HG02973 (cell line): ENCODE data around the gene COA8.
A peak's percentile ranks its signal among the peaks of the same experiment; 100 is the strongest.
"Not testable (repeated sequence)": the region's sequence is repeated elsewhere in the genome, so short reads cannot be mapped to it uniquely, and the experiment has no call there.

Experiments used
- ATAC-seq: cut with Tn5 transposase; IDR thresholded peaks from one replicate; pipeline ENCODE4 v1.9.1; 2021; ENCODE audit warnings: moderate library complexity; ENCODE audit not compliant: unreplicated experiment

The COA8 gene

DNA sequence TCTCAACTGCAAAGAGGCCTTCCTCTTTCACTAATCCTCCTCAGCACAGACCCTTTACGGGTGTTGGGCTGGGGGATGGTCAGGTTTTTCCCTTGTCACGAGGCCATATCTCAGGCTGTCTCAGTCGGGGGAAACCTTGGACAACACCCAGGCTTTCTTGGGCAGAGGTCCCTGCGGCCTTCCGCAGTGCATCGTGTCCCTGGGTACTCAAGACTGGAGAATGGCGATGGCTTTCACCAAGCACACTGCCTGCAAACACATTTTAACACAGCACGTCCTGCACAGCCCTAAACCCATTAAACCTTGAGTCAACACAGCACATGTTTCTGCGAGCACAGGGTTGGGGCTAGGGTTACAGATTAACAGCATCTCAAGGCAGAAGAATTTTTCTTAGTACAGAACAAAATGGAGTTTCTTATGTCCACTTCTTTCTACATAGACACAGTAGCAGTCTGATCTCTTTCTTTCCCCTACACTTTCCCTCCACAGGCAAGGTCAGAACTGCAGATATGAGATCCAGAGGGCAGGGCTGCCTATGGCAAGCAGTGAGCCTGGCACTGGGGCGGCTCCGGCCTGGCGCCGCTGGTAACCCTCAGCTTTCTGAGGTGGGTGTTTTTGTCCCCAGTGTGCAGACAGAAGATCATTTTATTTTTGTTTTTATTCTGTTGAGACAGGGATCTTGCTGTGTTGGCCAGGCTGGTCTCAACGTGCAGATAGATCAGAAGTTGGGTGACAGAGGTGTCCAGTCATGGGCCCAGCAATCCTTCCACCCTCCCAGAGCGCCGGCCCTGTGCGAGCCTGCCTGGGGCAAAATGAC lies 37.1 kb upstream of the COA8 start:
- ATAC-seq: not testable (repeated sequence)

DNA sequence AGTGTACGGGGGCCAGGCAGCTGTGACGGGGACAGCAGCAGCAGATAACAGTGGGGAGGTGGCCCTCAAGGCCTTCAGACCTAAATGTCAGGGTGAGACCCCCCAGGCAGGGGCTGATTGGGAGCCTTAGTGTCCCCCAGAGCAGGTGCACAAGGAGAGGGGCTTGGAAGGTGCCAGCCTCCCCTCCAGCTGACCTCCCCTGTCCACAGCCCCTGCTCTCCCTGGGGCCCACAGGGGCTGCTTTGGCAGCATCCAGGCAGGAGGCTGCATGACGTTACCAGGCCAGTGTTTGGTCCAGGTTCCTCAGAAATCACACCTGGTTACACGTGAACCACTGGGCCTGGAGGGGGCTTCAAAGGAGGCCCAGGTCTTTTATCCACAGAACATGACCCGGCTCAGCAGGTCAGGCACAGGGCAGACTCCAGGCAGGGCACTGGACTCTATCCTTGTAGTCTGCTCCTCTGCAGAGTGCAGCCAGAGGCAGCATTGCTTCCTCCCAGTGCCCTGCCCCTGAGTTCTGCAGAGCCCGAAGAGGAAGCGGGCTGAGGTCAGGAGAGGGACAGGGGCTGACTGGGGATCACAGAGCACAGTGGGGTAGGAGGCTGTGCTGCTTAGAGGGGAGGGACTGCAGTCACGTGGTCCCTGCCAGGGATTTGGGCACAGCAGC lies 36.4 kb upstream of the COA8 start:
- no peak for ATAC-seq

DNA sequence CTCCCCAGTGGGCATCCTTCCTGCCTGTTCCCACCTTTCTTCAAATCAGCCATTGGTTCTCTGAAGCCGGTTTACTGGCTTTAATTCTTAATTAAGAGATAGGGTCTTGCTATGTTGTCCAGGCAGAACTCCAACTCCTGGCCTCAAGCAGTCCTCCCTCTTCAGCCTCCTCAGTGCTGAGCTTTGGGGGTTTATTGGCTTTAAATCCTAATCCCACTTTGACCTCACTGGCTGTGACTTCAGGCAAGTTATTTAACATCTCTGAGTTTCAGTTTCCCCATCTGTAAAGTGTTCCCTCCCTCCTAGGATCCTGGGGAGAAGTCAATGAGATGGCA lies 35.9 kb upstream of the COA8 start:
- no peak for ATAC-seq

DNA sequence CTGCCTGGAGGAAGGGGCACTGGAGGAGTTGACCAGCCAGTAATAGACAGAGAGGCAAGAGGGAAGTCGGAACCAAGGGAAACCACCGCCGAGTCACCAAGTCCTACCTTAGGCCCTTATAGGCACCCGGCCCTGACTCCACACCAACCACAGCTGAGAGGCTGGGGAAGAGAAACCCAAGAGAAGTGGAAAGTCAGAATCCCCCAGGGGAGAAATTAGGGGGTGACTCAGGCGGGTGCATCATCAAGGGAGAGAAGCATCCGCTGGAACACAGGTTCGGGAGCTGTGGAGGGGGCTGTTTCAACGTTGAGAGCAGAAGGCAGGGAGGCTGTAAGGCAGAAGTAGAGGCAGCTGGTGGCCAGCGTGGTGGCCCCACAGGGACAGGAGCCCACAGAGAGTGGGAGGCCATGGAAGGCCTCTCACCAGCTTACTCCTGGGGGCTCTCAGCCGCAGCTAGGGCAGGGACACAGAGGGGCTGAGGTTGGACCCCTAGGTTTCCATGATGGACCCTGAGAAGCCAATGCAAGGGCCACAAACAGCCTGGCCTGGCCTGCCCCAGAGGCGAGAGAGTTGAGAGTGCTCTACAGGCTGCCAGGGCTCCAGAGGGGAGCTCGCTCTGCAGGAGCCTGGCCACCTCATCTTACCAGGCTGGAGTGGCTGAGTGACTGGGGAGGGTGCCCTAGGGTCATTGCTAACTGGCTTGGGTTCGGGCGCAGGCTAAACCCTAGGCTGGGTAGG lies 35.2 kb upstream of the COA8 start:
- peak; percentile 51 for ATAC-seq

DNA sequence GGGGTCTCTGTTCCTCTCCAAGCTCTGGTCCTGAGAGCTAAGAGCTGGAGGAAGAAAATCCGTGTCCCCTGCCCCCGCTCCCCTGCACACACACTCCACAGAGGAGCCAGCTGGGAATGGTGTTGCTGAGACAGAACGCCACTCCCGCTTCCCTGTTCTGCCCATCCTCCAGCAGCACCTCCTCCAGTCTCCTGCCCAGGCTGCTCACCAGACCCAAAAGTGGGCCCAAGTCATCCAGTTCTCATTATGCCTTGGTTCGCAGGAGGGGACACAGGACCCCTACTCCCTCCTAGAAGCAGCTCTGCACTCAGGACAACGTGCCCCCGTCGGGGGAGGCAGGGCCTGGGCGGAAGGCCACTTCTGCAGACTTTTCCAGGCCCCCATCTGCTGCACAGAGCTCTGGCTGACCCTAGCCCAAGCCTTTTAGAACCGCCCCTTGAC lies 34.6 kb upstream of the COA8 start:
- ATAC-seq: no peak

DNA sequence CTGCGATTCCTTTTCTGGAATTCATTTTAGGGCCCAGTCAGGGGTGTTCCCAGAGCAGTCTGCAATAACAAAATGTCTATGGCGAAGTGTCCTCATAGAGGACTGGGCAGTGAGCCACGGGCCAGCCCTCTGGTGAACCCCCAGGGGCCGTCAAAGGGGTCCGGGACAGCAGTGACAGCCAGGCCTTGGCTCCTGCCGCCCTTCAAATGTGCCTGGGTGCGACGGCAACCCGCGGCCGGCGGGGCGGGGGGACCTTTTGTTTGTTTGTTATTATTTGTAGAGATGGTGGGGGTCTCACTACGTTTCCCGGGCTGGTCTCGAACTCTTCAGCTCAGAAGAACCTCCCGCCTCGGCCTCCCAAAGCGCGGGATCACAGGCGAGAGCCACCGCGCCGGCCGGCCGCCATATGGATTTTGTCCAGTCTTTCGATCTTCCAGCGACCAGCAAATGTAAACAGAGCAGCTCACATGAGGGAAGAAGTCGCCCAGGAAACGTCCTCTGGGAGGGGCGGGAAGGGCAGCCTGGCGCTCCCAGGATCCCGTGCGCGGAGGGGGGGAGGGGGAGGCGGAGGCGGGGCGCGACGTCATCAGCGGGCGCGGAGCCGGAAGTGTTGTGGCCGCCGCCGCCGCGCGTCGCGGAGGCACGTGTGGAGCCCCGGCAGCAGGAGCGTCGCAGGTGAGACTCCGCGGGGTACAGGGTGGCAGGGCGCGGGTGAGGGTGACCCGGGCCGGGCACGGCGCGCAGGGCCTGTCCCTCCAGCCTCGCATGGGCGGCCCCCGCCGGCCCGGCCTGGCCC lies 34.0 kb upstream of the COA8 start, which contains the start of gene TRMT61A:
Gene TRMT61A, plus strand, starts transcription at position 610 of the 796 bp plus-strand sequence. CDS start 783 bp downstream, outside the sequence.
- ATAC-seq: no peak

DNA sequence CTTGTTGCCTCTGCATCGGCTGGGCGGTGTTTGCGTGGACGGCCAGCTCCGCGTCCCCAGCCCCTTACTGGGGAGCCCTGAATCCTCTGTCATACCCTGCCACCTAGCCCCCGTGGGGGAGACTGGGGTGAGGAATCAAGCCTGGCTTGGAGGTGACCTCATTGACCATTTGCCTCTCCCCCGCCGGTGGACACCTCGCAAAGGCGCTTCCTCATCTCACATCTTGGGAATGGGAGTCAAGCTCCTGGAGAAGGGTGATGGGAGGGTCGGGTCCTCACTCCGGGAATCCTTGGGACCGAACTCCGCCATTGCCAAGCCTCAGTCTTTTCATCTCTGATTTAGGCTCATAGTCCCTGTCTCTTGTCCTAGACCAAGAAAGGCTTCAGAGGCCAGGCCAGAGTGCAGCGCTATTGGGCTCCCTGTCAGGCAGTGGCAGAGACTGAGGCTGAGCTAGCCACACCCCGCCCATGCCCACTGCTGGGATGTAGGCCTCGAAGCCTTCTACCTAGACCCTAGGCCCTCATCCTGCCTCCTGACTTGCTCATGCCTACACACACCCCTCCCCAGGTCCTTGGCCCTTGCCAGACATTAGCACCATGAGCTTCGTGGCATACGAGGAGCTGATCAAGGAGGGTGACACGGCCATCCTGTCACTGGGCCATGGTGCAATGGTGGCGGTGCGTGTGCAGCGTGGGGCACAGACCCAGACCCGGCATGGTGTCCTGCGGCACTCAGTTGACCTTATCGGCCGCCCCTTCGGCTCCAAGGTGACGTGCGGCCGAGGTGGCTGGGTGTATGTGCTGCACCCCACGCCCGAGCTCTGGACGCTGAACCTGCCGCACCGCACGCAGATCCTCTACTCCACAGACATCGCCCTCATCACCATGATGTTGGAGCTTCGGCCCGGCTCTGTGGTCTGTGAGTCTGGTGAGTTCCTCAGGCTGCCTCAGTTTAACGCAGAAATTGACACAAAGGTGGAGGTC lies 33.1 kb upstream of the COA8 start:
- ATAC-seq: no peak

DNA sequence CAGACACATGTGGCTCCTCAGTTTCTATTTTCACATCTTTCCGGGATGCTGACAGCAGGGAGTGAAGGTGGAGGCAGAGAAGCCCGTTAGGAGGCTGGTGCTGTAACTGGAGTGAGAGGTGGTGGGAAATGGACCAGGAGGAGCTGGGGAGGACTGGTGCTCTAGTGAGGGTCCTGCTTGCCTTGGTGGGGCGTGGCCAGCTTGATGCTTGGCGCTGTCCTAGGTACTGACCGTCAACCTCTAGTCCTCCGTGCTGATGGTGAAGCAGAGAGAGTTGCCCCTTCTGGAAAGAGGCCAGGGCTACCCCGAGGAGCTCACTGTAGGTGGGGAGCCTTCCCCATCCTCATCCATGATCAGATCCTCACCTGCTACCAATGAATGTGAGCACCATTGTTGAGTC lies 32.4 kb upstream of the COA8 start:
- ATAC-seq: no peak

DNA sequence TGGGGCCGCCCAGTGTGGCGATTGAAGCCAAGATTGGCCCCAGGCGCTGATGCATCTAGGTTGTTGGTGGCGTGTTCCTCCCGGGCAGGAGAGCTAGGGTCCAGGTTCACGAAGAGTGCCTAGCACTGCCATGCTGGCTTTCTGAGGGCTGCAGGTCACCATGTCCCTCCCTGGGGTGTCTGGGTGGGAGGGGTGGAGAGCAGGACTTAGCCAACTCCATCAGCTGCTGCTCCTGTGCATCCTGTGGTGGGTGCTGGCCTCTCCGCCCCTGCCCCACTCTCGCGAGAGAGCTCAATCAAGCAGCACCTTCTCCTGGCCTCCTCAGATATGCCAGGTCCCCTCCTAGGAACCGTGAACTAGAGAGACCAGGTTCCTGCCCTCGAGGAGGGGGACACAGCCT lies 31.9 kb upstream of the COA8 start:
- no peak for ATAC-seq

DNA sequence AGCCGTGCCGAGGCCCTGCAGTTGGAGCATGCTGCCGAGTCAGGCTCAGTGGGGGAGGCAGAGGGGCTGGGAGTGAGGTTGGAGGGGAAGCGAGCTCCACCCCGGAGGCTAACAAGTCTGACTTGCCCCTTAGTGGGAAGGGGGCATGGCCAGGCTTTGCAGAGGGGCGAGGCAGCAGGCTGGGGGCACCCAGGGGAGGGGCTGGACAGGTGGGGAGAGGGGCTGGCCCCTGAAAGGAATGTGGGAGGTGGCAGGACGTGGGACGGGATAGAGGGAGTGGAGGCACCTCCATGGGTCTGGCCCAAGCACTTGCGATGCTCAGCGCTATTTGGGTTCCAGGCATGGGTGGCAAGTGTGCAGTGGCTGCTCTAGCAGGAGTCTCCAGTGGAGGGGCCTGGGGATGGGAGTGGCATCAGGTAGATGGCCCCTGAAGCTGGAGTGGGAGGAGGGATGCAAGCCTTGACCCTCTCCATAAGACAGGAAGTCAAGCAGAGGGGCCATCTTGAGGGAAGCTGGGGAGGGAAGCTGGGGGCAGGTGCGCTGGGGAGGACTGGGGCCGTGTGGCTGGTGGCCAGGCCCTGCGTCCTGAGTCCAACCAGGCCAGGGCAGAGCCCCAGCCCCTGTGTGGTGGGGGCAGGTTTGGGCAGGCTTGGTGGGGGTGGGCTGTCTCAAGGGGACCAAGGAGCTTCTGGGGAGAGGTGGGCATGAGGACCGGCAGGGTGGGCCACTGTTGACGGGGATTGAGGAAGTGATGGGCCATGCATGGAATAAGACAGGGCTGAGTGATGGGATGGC lies 31.1 kb upstream of the COA8 start:
- no peak for ATAC-seq

DNA sequence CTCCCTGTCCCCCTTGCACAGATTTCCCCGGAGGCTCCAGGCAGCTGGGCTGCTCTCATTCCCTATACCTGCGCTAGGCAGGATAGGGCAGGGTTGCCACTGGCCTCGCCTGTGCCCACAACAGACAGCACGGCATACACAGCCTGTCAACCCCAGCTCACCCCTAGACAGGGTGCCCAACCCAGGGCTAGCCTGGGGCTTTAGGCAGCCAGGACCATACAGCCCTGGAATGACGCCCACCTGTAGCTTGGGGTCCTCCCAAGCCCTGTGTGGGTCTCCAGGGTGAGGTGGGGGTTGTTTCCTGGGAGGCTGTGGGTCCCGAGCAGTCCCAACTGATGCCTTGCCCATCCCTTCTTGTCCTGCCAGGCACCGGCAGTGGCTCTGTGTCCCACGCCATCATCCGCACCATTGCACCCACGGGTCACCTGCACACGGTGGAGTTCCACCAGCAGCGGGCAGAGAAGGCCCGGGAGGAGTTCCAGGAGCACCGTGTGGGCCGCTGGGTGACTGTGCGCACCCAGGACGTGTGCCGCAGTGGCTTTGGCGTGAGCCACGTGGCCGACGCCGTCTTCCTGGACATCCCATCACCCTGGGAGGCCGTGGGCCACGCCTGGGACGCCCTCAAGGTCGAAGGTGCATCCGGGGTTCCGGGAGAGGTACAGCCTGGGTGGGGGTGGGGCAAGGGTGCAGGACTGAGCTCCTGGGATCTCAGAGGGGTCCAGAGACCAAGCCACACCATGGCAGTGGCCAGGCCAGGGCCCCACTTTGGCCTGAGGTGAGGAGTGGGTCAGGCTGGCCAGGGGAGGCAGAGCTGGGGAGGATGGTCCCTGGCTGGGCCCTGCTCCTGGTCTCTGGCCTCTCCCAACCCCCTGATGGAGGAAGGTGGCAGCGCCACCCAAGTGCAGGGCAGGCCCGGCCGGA lies 30.3 kb upstream of the COA8 start:
- no peak for ATAC-seq

DNA sequence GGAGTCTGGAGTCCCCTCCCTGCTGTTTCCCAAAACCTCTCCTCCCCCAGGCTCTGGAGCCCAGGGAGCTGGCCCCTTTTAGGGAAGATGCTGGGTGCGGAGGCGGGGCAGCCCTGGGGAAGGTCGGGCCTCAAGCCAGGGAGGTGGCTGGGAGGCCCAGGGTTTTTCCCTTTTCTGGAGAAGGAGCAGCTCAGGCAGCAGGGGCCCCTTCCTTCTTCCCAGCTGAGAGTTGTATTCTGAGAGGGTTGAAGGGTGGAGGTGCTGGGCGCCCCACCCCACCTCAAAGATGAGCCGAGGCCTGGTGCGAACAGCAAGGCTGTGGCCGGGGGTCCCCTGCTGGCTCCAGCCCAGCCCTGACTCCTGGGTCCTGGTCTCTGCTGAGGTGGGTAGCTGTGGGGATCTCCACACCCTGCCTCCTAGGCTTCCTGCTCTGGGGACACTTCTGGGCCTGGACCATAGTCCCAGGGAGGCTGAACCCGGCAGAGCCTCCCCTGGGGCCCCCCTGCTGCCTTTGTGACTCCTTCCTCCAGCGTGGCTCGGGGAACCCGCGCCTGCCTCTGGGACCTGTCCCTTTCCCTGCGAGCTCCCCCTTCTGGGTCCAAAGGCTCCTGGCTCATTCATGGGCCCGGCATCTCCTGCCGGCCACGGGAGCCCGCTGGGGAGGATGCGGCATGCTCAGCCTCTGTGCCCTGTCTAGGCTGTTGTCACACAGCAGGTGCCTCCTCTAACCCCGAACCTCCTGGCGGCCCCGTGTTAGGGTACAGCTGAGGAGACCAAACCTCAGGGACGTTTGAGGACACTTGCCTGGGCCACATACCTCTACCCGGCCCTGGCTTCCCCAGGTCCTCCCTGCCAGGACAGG lies 29.4 kb upstream of the COA8 start:
- no peak for ATAC-seq

DNA sequence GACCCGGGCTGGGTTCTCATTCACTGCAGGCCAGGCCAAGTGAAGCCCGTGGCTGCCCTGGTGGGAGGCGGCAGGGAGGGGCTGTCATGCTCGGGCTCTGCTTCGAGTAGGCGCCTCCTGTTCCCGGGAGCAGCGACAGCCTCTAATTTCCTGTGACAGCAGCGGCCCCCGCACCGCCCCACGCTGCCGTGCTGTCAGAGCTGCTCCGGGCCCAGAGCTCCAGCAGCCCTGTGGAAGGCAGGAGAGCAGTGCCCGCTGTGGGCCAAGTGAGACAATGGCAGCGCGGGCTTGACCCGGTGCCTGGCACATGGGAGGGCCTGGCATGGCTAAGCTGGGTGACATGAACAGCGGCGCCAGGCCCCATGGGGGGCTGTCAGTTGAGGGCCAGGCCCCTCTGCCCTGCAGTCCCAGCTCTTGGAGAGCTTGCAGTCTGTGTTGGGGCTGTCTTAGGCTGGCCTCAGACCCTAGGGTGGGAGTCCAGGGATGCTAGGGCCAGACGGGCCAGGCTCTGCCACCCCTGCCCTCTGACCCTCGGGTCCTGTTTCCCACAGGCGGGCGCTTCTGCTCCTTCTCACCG lies 28.7 kb upstream of the COA8 start:
- no peak for ATAC-seq

DNA sequence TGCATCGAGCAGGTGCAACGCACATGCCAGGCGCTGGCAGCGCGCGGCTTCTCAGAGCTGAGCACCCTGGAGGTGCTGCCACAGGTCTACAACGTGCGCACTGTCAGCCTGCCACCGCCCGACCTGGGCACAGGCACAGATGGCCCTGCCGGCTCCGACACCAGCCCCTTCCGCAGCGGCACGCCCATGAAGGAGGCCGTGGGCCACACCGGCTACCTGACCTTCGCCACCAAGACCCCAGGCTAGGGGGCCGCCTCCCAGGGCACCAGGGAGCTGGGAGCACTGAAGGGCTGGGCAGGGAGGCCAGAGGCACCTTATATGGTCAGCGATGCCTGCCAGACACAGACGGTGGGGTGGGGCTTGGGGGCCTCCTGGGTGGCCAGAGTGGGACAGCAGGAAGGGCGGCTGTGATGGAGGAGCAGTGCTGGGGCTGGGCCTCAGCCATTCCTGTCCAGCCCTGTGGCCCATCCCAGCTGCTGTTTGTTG lies 28.1 kb upstream of the COA8 start:
- no peak for ATAC-seq

DNA sequence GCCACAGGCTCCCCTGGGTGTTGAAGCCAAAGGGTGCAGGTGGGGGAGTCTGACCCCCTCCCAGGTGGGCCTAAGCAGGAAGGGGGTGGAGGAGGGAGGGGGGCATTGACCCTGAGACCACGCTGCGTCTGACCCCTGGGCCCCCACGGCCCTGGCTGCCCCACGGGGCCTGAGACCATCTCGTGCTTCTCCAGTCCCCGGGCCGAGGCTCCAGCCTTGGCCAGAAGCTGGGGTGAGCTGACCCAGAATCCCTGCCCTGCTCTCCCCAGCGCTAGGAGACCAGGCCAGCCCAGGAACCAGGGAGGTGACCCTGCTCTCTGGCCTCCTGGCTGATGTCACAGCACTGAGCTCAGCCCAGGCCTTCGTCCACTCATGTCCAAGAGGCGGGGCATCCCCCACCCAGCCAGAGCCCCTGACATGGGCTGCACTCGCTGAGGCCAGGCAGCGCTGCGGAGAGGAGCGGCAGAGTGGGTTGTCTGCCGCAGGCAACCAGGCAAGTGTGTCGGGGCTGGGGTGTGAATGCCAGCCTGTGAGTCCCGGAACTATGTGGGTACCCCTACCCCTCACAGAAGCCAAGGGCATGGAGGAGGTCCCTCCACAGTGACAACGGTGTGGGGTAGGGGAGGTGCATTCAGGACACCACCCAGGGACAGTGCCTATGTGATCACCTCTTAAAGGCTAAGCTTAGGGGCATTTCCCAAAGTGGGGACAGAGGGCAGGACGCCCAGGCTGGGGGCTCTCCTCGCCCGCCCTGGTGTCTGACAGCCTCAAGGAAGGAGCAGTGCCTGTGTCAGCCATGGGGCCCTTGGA lies 27.5 kb upstream of the COA8 start:
- no peak for ATAC-seq
